Stimulated activated CD4-positive, alpha-beta T cell treated with anti-CD3 and anti-CD28 coated beads, Interleukin-4, amount 100 ng/mL, for 4 hours (primary cell): ENCODE data around the gene CCDC182.

ENCODE experiments used
- DNase-seq, 2 experiments: peaks; one replicate each; pipeline ENCODE4 v3.0.0-alpha.2; 2020

Gene CCDC182

DNA sequence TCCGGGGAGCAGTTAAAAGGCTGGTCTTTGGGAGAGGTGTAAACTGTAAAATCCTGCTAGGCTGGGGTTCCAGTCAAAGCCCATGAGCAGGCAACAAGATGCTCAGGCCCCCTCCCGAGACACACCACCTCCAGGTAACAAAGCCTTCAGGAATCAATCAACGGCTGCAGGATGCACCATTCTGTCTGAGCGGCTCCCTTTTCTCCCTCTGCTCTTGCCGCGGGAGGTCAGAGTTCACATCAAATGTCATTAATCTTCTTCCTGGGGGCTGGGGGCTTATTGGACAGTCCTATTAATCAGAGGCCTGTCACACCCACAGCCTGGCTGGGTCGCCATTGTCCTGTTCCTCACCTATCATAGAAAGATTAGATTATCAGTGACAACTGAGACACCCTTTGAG is 11.9 kb upstream of the CCDC182 start:
- DNase-seq: no peak

DNA sequence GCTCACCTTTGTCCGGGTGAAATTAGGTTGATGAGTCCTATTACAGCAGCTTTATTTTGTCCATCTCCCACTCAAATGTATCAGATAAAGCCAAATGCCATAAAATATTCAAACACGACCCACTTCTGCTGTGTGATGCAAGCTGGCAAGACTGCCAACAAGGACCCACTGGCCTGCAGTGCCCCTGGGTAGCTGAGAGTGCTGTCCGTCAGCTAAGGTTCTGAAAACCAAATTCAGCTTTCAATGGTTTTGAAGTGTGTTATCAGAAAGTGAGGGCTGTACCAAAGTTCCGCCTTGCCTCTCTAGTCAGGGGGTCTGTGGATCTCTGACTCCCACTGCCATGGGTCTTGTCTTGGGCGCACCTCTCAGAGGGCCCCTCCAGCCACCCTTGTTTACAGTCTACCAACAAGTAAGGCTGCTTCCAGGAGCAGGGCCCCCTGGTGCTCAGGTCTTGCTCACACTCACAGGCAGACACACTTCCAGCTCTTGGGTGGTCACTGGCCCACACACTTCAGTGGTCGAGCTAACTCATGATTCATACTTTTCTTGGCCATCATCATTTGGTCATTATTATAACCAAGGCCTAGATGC is 10.5 kb upstream of the CCDC182 start:
- no peak for DNase-seq

DNA sequence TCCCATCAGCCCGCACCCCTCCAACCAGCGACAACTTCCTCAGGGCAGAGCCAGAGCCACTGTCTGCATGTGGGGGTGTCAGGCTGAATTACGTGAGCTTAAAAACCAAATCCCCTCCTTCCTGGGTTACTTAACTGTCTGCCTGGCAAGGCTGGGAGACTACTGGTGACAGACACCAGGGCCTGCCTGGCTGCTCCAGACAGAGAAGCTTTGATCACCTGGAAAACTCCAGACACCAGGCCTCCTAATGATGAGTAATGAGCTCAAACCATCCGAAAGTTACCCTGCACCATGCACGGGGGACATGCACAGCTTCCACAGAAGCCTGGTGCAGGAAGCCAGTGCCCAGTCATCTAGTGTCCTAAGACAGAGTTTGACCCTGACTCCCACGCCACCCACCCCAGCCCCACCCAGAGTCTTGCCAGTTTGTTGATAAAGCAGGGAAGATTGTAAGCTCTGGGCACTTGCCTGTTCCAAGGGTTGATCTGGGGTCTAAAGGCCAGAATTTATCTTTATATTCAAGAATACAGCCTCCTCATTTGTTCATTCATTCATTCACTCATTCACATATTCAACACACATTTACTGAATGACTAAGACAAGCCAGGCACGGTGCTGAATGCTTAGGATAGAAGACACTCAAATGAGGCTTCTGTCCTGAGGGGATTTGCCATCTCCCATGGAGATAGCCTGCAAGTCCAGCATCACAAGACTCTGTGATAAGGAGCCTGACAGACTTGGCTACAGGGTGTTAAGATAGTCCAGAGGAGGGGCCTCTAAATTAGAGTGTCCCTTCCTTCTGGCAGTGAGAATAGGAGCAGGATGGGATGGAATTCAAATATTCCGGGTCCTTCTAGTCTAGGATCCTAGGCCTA is 7.2 kb upstream of the CCDC182 start:
- DNase-seq: no peak

DNA sequence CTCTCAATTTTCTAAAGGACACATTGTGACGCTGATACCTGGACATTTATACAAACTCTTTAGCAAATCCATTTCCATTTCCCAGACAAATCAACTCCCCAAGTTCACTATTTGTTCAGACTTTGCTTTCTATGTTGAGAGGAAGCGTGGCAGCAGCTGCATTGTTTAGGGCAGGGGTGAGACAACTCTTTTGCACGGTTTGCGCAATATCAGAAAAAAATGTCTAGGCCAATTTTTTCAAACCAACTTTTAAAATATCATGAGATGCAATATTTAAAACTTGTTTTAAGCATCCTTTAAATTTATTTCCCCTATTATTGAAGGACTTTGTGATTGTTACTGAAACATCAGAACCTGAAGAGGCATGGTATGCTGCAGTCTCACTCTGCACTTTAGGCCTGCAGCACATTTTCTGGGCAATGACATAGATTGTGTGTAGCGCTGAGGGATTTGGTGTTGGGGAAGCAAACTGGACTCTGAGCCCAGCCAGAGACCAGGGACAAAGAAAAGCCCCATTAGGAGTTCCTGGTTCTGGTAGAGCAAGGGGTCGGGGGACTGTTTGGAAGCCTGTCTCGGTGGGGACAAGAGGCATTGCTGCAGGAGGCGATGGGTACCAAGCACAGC is 6.4 kb upstream of the CCDC182 start:
- no peak for DNase-seq

DNA sequence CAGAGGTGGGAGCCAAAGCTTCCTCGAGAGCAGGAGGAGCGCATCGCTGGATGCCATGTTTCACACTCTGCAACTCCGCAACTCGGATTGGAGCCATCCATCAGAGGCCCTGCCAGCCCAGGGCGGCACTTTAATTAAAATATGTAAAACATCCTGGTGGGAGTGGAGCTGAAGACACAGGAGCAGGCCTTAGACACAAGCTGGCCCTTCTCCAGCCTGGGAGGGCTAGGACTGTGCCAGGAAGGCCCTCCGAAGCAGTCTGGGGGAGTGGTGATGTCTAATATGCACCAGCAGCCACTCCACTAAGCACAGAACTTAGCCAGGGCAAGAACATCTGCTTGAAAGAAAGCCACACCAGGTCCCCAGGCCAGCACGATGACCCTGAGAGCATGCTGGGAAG is 5.8 kb upstream of the CCDC182 start:
- no peak for DNase-seq

DNA sequence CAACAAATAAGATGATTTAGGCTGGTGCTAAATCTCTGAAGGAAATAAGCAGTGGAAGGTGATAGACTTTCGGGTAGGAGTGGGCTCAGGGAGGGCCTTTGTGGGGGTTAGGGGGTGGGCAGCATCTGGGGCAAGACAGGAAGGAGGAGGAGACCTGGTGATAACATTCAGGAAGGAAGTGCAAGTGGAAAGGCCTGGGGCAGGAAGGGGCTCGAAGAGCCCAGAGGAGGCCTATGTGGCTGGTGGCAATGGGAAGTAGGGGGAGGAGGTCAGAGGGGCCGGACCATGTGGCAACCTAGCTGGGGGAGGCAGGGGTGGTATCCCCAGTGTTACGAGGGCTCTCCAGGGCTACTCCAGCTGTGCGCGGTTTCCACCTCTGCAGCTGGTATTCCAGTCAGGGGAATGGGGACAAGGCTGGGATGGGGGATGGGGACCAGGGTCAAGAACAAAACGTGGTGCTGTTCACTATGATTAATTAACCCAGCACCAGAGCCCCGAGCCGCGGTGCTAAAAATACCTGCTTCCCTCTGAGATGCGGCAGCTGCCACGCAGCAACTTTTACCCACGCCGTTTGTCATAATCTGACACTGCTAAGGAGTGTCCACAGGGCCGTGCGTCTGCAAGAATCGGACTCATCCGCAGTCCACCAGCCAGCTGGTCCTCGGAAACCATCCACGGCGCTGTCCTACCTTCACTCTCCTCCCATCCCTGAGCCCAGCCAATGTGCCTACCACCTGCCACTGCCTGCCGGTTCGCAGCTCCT is 5.2 kb upstream of the CCDC182 start:
- no peak for DNase-seq

DNA sequence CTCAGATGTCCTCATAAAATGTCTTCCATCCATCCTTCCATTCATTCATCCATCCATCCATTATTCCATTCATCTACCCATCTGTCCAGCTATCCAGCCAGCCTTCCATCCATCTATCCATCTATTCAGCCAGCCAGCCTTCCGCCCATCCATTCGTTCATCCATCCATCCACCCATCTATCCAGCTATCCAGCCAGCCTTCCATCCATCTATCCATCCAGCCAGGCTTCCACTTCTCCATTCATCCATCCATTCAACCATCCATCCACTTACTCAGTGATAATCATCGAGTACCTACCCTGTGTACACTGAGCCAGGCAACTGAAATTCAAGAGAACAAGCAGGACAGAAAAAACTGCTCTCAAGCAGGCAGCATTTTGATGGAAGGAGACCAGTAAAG is 4.6 kb upstream of the CCDC182 start:
- no peak for DNase-seq

DNA sequence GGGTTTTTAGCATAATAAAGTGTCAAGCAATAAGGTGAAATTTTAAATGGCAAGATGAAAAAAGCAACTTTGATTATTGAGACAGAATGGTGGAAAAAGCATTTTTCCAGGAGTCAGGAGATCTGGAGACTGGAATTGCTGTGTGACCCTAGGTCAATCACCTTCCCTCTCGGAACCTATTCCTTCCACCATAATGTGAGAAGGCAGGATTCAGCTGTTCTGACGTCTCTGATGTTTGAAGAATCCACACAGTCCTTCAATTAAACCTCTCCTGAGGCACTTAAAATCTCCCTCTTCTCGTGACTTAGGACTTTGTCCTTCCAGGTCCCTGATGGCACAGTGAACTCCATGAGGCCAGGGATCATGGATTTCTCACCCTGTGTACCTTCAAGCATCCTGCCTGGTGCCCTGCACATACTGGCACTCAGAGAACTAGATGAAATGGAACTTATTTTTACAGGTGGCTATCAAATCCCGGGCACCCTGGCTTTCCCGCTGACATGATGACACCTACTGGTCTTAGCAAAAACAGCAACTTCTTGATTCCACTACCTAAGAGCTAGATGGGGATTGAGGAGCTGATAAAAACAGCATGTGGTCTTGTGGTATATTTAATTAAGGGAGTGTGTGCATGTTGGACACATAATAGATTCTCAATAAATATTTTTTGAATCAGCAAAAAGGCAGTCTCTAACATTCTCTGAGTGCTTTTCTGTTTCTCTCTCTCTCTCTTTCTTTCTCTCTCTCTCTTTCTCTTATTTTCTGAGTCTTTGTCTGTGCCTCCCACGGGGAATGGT is 2.3 kb upstream of the CCDC182 start:
- peak; percentile 13 to 20 for DNase-seq

DNA sequence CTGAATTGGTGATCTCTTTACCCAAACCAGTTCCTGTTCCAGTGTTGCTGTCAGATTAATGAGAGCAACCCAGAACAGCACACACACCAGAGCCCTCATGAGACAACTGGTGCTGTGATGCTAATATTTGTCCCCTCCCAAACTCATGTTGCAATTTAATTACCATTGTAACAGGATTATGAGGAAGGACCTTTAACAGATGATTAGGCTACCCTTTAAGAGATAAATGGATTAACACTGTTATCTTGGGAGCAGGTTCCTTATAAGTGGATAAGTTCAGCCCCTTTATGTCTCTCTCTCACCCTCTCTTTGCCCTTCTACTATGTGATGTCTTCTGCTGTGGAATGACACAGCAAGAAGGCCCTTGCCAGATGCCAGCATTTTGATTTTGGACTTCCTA is 1.1 kb upstream of the CCDC182 start:
- no peak for DNase-seq

DNA sequence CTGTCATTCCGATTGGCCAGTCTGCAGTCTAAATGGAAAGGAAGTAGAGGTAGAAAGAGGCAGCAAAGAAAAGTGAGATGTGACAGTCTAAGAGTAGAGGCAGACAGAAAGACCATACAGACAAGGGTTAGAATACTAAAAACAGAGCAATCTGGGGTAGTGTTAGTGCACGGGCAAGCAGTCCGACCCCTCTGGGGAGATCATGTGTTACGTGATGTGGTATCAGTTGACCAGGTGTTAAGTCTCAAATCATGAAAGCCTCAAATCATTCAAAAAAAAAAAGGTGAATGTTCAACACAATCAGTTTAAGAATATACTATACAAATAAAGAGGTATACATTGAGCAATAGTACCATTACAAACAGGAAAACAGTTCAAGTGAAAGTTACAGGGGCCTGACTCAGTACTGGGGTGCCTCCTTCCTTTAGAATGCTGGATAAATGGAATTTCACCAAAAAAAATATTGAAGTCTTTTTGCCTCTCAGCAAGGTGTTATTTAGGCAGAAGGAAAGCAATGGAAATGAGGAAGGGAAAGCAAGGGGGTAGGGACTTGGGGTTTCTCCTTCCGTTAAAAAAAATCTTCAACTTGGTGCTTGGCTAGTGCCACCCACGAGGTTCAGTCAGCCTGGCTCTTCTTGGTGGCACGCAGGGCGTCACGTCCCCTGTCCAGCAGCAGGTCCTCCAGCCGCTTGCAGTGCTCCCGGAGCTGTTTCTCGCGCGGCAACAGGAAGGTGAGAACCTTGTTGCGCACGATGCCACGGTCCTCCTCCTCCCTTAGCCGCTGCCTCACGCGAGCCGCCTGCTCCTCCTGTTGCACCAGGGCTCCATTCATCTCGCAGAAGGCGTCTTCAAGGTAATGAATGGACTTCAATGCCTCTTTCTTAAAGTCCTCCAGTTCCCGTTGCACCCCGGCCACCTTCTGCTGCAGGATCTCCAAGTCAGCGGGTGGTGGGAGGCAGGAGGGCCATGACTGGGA is 616 bp downstream of the CCDC182 start:
- no peak for DNase-seq

DNA sequence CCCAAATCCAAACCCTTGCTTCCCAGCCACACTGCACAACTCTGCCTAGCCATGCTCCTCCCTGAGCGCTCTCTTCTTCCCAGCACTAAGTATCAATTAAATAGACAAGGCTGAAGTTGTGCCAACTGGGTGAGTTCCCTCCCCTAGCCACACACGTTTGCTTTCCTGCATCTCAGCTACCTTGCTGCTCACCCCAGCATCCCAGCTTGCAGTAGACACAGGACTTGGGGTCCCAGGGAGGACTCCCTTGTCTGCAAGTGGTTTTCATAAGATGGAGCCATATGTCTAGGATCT is 4.9 kb downstream of the CCDC182 start:
- no peak for DNase-seq

DNA sequence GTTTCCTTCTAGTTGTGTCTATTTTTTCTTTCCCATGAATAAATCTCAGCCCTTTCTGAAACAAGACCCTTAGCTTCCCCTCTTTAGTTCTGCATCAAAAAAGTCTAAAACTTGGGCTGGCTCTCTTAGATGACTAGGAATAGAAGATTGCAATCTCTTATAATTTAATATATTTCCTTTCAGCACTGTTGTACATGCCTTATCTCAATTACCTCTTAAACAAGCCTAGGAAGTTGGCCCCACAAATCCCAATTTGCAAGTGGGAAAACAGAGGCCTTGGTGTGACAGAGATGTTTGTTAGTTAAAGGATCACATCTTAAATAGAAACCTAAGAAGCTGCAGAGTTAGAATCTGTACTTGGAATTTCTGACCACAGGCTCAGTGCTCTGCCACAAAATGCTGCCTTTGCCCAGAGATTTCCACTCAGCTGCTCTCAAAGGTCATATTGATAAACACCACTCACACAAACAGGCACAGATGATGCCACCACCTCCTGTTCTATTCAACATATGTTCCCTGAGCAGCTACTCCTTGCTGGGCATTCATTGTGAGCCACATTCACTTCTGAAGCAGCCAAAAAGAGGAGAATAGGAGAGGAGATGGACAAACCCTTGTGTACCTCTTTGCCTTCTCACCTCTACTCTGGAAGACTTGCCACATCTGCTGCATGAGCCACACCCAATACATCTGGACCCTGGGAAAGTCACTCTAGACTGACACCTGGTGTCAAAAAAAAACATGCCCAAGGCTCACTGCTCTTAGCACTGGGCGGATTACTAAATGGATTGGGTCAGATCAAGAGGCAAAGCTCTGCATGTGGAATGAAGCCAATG is 5.5 kb downstream of the CCDC182 start:
- no peak for DNase-seq

DNA sequence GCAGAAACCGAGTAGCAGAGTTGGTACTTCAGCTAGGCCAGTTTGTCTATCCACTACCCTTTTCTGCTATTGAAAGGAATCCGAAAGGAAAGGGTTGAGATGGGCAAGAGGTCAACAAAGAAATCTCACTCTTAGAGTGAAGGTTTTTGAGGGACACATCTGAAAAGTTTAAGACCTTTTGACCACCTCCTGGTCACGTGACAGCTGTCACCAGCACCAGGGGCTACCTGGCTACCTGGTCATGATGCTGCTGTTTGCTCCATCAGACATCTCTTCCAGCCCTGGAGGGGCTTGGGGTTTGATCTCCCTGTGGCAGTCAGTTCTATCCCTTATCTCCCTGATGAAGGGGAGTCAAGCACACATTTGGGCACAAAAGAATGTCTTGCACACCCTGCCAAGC is 7.6 kb downstream of the CCDC182 start:
- DNase-seq: no peak

DNA sequence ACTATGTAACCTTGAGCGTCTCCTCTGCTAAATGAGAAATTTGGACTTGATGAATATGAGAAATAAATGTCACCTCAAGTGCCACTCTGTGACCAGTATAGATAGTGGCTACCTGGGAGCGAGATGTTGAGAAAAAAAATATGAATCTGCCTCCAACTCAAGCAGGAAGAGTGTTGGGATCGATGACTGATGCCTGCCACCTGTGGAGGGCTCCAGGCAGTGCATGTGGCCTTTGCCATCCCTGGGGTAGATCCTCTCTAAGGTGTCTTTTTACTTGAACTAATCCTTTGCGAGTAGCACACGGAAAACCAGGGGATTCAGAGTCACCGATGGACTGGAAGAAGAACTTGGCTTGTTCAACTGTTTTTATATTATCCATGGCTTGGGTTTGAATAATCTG is 9.4 kb downstream of the CCDC182 start:
- no peak for DNase-seq

DNA sequence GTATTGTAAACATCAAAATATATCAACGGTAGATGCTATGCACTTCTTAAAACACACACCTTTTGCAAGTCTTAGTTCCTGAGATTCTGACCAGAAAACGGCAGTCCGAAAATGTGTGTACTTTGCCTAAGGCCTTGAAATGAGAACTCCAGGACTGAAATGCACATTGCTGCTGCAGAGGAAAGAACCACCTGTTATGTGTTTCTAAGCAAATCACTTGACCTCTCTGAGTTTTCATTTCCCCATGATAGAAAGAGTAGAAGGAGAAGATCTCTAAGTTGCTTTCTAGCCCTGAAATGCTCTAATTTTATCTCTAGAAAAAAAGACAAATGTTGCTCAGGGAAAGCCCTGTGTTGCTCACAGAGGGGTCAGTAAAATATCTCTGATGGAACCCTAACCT is 9.9 kb downstream of the CCDC182 start:
- no peak for DNase-seq

DNA sequence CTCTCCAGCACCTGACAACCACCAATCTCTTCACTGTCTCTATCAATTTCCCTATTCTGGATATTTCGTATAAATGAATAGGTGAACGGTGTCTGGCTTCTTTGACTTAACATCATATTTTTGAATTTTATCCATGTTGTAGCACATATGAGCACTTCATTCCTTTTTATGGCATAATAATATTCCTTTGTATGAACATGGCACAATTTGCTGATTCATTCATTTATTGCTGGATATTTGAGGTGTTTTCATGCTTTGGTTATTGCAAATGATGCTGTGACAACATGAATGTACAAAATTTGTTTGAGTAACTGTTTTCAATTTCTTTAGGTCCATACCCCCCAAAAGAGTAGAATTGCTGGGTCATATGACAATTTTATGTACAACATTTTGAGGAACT is 12.0 kb downstream of the CCDC182 start:
- DNase-seq: no peak

DNA sequence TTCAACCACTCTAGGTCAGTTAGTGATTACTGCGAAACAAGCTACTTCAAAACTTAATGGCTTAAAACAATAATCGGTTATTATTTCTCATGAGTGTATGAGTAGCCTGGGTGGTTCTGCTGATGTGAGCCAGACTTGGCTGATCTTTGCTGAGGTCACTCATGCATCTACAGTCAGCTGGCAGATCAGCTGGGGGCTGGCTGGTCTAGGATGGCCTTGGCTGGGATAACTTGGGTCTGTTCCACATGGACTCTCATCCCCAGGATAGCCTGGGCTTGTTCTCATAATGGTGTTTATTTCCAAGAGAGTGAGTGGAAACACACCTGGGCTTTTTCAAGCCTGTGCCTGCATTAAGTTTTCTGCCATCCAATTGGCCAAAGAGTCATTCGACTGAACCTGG is 13.0 kb downstream of the CCDC182 start:
- no peak for DNase-seq

DNA sequence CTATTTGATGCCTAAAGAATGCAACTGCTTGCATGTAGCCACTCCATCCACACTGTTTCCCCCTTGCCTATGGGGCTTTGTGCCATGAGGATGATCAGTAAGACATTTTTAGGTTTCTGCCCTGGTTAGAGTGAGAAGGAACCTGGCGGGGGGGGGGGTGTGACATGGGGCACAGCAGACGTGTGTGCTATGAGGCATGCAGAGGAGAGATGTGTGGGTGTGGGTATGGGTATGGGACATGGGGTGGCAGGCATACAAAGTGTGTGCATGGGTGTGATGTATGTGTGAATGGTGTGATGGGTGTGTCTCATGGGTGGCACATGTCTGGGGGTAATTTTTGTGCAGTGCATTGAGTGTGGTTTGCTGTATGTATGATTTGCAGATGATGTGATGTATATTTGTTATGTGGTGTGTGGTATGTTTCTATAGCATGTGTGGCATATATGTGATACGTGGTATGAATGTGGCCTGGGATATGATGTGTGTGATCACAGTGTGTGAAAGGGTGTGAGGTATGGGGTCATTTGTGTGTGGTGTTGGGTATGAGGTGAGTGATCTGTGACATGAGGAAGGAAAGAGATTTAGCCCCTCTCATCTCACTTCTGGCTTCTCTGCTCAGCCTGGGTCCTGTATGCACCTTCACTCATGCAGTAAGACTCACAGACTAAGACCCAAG is 14.9 kb downstream of the CCDC182 start:
- no peak for DNase-seq

DNA sequence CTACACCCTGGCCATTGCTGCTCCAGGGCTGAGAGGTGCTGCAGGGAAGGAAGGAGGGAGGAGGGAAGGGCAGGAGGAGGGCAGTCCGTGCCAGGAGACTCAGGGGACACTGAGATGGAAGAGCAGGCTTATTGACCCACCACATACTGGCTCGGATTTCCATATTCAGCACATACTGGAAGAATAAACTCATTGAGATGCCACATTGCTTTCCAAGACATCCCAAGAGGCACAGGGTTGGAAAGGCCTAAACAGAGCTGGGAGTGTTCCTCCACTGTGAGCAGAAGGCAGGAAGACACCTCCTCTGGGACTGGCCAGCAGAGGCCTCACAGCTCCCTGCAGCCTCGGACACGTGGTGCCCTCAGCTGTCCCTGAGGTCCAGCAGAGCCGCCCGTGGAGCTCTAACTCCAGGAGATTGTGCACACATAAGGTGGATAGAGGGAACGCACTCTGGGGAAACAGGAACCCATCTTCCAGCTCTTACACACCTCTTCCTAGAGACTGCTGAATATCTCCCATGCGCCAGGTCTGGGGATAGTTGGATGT is 17.4 kb downstream of the CCDC182 start:
- DNase-seq: no peak

DNA sequence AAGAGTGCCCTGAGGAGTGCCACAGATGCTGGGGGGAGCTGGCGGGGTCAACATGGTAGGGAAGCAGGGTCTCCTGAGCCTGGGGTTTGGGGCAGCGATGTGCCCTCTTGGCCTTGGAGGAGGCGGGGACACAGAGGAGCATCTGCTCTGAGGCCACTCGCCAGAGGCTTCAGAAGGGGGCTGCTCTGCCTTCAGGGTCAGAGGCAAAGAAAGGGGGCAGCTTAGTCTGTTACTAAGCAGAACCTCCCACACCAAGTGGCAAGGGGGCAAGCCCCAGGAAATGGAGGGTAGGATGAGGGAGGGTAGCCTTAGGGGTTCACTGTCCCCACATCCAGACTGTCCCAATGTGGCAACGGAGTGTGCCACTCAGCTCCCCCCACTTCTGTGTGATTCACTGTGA is 18.3 kb downstream of the CCDC182 start:
- no peak for DNase-seq
